Hematopoietic multipotent progenitor cell (in vitro differentiated cells): ENCODE data around the gene PAX2. TPM values are rescaled to one million over a fixed set of nuclear protein-coding genes. Genes with fewer than 3 reads are reported as not detected.
"Not testable (repeated sequence)": the region's sequence is repeated elsewhere in the genome, so short reads cannot be mapped to it uniquely, and the experiment has no call there.

Experiments used
- DNase-seq, 3 donors: peaks; one replicate each; pipeline ENCODE4 v3.0.0-alpha.2; 2011 to 2015; ENCODE audit warnings: low read depth in 2 of 3, low spot score in 2 of 3
- total RNA-seq: library from RNA; depleted of rRNA; stranded (reverse); fragments of >200 nt; gene quantifications from one replicate; pipeline ENCODE4 v1.2.3, GENCODE V29; 2012

Gene PAX2
- total RNA-seq = not detected

GRCh38 chr10:100744987-100745881 is at the start of gene PAX2:
PAX2 (plus strand) TSS chr10:100745582; CDS start chr10:100746261, 679 bp downstream.
- peak in 1 of 3 donors; percentile 45 for DNase-seq

- no peak for DNase-seq
These were observed 48.9 kb upstream of the PAX2 start for GRCh38 chr10:100696477-100696901.

- DNase-seq = no peak
These were observed 48.3 kb upstream of the PAX2 start for GRCh38 chr10:100697070-100697469.

GRCh38 chr10:100697631-100698030 is 47.8 kb upstream of the PAX2 start:
- no peak for DNase-seq

DNA sequence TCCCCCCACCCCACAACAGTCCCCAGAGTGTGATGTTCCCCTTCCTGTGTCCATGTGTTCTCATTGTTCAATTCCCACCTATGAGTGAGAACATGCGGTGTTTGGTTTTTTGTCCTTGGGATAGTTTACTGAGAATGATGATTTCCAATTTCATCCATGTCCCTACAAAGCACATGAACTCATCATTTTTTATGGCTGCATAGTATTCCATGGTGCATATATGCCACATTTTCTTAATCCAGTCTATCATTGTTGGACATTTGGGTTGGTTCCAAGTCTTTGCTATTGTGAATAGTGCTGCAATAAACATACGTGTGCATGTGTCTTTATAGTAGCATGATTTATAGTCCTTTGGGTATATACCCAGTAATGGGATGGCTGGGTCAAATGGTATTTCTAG is 43.7 kb upstream of the PAX2 start:
- not testable (repeated sequence) for DNase-seq

DNA sequence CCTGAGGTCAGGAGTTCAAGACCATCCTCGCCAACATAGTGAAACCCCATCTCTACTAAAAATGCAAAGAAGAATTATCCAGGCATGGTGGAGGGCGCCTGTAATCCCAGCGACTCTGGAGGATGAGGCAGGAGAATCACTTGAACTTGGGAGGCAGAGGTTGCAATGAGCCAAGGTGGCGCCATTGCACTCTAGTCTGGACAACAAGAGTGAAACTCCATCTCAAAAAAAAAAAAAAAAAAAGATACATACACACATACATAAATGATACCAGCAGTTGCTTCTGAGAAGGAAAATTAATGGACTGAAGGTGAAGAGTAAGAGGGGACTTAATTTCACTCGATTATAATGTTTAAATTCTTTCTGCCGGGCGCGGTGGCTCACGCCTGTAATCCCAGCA is 40.2 kb upstream of the PAX2 start:
- DNase-seq = no peak

GRCh38 chr10:100707261-100707848 is 38.0 kb upstream of the PAX2 start:
- DNase-seq = no peak

- no peak for DNase-seq
These were observed 36.0 kb upstream of the PAX2 start for GRCh38 chr10:100709146-100710082.

GRCh38 chr10:100710151-100710871 is 35.1 kb upstream of the PAX2 start:
- DNase-seq = no peak

GRCh38 chr10:100713049-100713858 is 32.1 kb upstream of the PAX2 start:
- no peak for DNase-seq

GRCh38 chr10:100713859-100714565 is 31.4 kb upstream of the PAX2 start:
- DNase-seq = no peak

- no peak for DNase-seq
These were observed 30.8 kb upstream of the PAX2 start for GRCh38 chr10:100714566-100714950.

DNA sequence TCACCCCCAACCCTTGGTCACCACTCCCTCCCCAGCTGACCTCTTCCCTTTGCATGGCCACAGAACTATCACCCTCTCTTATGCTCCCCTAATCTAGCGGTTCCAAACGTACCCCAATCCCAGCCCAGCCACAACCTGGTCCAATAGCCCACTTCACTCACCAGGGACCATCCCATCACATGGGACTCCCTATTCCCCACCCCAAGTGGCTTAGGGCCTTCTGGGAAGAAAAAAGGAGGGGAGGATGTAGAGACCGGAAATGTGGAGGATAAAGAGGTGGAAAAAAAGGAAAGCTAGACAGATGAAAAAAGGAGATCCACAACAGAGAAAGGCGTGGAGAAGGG is 30.3 kb upstream of the PAX2 start:
- DNase-seq = no peak

- DNase-seq = no peak
These were observed 29.7 kb upstream of the PAX2 start for GRCh38 chr10:100715445-100716385.

DNA sequence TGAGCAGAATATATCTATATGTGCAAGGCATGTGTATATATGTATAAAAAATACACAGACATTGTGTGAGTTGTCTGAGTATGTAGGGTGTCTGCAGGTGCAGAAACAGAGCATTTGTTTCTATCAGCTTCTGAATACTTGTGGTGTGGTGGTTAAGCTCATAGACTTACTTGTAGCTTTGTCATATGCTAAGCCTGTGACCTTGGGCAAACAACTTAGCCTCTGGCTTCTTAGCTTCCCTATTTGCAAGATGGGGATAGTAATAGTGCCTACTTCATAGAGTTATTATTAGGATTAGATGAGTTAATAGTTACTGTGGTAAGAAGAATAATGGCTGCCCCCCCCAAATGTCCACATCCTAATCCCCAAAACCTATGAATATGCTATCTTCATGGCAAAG is 28.2 kb upstream of the PAX2 start:
- no peak for DNase-seq

DNA sequence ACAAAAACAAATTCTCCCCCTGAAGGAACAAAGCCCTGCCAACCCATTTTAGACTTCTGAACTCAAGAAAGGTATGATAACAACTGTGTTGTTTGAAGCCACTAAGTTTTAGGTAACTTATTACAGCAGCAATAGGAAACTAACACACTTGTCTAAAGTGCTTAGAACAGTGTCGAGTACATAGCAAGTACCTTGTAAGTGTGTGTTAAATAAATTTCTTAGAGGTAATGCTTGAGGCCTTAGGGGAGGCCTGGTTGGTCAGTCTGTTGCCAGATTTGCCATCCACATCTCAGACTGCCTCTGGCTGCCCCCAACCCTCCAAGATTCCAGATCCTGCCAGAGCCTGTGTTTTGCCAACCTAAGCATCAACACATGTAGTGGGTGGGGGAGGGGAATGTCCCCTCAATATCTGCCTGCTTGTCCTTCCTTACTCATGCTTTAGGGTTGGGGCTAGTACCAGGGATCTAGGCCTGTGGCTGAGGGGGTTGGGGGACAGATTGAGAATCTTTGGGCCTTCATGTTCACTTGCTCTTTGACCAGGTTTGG is 27.1 kb upstream of the PAX2 start:
- DNase-seq = no peak

DNA sequence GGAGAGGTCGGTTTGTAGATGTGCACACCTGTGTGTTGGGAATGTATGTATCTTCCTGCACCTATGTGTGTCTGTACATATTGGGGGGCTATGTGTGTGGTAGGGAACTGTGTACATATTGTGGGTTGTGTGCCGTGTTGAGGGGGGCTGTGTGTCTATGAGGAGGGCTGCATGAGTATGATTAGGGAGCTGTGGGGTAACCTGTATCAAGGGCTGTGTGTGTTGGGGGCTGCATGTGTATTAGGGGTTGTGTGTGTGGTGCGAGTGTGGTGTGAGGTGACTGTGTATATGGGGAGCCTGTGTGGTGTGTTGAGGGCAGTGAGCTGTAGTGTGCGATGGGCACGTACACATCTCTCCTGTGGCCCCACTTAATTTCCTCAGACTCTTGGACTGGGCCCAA is 22.2 kb upstream of the PAX2 start:
- DNase-seq = no peak
